ENCODE measurements around the gene ARHGAP27.
"Not testable (repeated sequence)": the region's sequence is repeated elsewhere in the genome, so short reads cannot be mapped to it uniquely, and the experiment has no call there.

Gene ARHGAP27, protein sequence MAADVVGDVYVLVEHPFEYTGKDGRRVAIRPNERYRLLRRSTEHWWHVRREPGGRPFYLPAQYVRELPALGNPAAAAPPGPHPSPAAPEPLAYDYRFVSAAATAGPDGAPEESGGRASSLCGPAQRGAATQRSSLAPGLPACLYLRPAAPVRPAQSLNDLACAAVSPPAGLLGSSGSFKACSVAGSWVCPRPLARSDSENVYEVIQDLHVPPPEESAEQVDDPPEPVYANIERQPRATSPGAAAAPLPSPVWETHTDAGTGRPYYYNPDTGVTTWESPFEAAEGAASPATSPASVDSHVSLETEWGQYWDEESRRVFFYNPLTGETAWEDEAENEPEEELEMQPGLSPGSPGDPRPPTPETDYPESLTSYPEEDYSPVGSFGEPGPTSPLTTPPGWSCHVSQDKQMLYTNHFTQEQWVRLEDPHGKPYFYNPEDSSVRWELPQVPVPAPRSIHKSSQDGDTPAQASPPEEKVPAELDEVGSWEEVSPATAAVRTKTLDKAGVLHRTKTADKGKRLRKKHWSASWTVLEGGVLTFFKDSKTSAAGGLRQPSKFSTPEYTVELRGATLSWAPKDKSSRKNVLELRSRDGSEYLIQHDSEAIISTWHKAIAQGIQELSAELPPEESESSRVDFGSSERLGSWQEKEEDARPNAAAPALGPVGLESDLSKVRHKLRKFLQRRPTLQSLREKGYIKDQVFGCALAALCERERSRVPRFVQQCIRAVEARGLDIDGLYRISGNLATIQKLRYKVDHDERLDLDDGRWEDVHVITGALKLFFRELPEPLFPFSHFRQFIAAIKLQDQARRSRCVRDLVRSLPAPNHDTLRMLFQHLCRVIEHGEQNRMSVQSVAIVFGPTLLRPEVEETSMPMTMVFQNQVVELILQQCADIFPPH
- 84.2 to 119 (median 86.3) reads per million in 3 donors for total RNA-seq

DNA sequence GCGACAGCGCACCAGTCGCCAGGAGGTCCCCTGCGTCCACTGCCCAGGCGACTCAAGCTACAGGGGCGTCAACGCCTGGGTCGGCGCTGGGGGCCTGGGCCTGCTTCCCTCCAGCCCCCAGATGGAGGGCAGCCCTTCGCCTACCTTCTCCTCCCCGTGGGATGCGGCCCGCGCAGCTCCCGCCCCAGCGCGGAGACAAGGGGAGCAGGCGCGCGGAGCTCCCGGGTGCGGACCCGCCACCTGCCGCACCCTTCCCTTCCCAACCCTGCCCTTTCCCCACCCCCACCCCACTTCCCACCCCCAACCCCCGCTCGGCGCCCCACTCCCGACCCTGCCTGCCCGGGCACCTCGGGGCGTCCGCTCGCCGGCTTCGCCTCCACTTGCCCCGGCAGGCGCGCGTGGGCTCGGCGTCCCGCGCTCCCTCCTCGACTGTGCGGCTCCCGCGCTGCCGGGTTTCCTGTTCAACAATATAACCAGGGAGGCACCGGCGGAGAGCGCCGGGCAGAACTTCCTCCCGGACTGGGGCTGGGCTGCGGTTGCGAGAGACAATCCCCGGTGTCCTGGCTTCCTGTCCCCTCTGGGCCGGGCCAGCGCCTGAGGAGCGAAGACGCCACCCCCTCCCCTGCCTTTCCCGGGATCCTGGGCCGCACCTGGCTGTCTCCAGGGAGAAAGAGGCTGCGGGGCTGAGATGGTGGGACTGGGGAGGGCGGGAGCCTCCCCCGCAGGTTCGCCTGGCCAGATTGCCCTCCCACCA is at the start of gene ARHGAP27:
TSS of gene ARHGAP27 (minus strand) at position 466 of the 754 bp plus-strand sequence. CDS start 2,591 bp downstream, outside the sequence.
- Histone ChIP-seq H3K27ac (ENCODE audit: insufficient read depth, low read length, poor library complexity, severe bottlenecking) (no peak within 1 kb of the TSS), H3K4me3 (ENCODE audit: insufficient read depth, low read depth, low read length, poor library complexity, severe bottlenecking) (peak within 1 kb of the TSS; percentile 77), H3K4me1 (ENCODE audit: control insufficient read depth, insufficient read depth, low read length, poor library complexity, severe bottlenecking) (peaks cover 21% of the 10 kb centered on the region), H3K36me3 (ENCODE audit: control insufficient read depth, insufficient read depth, low read length) (peaks cover 3% of the 10 kb centered on the region), H3K27me3 (replicated peaks; ENCODE audit: control insufficient read depth, insufficient read depth, low read length, poor library complexity, severe bottlenecking) (no peaks in the 10 kb centered on the region), H3K9me3 (ENCODE audit: control insufficient read depth, low read length) (no peaks in the 10 kb centered on the region)
- no peak for DNase-seq

GRCh38 chr17:45482317-45482716 is 49.6 kb upstream of the ARHGAP27 start:
- H3K36me3 ChIP-seq (ENCODE audit: control insufficient read depth, insufficient read depth, low read length); DNase-seq; H3K9me3 ChIP-seq (ENCODE audit: control insufficient read depth, low read length); H3K4me1 ChIP-seq (ENCODE audit: control insufficient read depth, insufficient read depth, low read length, poor library complexity, severe bottlenecking); H3K4me3 ChIP-seq (ENCODE audit: insufficient read depth, low read depth, low read length, poor library complexity, severe bottlenecking); H3K27ac ChIP-seq (ENCODE audit: insufficient read depth, low read length, poor library complexity, severe bottlenecking); H3K27me3 ChIP-seq (replicated peaks; ENCODE audit: control insufficient read depth, insufficient read depth, low read length, poor library complexity, severe bottlenecking): not testable (repeated sequence)

- not testable (repeated sequence) for H3K27ac ChIP-seq (ENCODE audit: insufficient read depth, low read length, poor library complexity, severe bottlenecking); DNase-seq; H3K9me3 ChIP-seq (ENCODE audit: control insufficient read depth, low read length); H3K36me3 ChIP-seq (ENCODE audit: control insufficient read depth, insufficient read depth, low read length); H3K4me3 ChIP-seq (ENCODE audit: insufficient read depth, low read depth, low read length, poor library complexity, severe bottlenecking); H3K27me3 ChIP-seq (replicated peaks; ENCODE audit: control insufficient read depth, insufficient read depth, low read length, poor library complexity, severe bottlenecking); H3K4me1 ChIP-seq (ENCODE audit: control insufficient read depth, insufficient read depth, low read length, poor library complexity, severe bottlenecking)
Observed at GRCh38 chr17:45475436-45475835, 42.8 kb upstream of the ARHGAP27 start.

DNA sequence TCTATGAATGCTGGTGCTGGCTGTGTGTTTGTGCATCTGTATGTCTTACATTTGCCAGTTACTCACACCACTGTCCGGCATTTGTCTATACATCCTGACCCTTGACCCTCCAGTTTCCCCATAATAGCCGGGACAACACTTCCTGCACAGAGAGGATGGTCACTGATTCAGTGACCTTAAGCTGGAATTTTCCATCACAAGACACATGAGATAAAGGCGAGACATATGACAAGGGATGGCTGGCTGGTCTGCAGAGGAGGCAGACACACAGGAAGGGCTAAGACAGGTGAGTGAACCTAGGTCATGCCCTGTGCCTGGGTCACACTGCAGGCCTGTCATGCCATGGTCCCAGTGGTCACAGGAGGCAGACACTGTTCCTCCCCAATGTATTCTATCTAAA is 39.6 kb upstream of the ARHGAP27 start:
- H3K36me3 ChIP-seq (ENCODE audit: control insufficient read depth, insufficient read depth, low read length); DNase-seq; H3K27ac ChIP-seq (ENCODE audit: insufficient read depth, low read length, poor library complexity, severe bottlenecking); H3K4me1 ChIP-seq (ENCODE audit: control insufficient read depth, insufficient read depth, low read length, poor library complexity, severe bottlenecking); H3K9me3 ChIP-seq (ENCODE audit: control insufficient read depth, low read length); H3K27me3 ChIP-seq (replicated peaks; ENCODE audit: control insufficient read depth, insufficient read depth, low read length, poor library complexity, severe bottlenecking); H3K4me3 ChIP-seq (ENCODE audit: insufficient read depth, low read depth, low read length, poor library complexity, severe bottlenecking): not testable (repeated sequence)

DNA sequence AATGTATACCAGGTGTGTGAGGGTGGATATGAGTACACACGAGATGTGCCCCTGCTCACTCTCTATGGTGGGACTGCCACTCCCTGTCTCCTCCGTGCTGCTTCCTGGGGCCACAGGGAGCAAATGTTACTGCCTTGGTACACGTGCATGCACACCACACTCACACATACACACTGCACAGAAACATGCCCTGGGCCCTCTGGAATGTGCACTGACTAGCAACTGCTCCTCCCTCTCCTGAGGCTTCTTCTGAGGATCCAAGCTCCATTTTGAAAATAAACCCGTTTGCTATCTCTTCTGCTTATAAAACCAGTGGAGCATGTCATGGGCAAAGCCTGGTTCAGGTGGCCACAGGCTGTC is 36.5 kb upstream of the ARHGAP27 start:
- not testable (repeated sequence) for H3K4me3 ChIP-seq (ENCODE audit: insufficient read depth, low read depth, low read length, poor library complexity, severe bottlenecking); H3K9me3 ChIP-seq (ENCODE audit: control insufficient read depth, low read length); H3K36me3 ChIP-seq (ENCODE audit: control insufficient read depth, insufficient read depth, low read length); DNase-seq; H3K4me1 ChIP-seq (ENCODE audit: control insufficient read depth, insufficient read depth, low read length, poor library complexity, severe bottlenecking); H3K27me3 ChIP-seq (replicated peaks; ENCODE audit: control insufficient read depth, insufficient read depth, low read length, poor library complexity, severe bottlenecking); H3K27ac ChIP-seq (ENCODE audit: insufficient read depth, low read length, poor library complexity, severe bottlenecking)

DNA sequence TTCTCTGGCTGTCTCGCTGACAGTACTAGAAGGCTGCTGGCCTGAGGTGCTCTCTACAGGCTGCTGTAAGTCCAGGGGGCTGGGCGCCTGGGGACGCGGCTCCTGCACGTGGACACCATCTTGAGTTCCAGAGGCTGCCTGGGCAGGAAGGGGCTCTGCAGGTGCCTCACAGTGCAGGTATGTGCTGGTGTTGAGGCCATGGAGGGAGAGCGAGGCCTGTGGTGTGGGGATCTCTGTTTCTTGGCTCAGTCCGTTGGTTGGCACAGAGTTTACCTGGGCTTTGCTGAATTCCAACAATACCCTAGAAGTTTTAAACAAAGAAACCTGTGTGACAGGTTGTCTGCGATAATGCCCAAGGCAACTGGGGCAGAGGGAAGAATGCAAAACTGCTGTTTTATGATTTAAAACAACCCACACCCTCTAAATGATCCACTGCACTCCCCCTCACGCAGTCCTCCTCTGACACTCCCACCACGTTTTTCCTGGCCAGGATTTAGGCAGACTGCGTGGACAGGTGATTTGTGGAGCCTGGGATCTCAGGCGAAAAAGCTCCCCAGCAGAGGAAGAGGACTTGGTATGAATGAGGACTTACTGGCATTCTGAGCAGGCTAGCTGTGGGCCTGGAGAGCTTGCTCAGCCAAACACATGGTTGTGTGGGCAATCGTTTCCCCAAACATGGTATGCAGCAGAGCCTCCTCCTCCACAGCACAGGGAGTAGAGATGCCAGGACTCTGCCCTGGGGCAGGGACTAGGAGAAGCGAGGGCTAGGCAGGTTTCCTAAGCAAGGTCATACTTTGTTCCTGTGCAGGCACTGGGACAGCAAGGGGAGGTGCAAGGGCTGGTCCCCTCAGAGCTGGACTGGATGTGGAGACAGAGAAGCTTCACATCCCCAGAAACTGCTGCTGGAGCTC is 35.9 kb upstream of the ARHGAP27 start:
- not testable (repeated sequence) for H3K27ac ChIP-seq (ENCODE audit: insufficient read depth, low read length, poor library complexity, severe bottlenecking); H3K27me3 ChIP-seq (replicated peaks; ENCODE audit: control insufficient read depth, insufficient read depth, low read length, poor library complexity, severe bottlenecking); H3K9me3 ChIP-seq (ENCODE audit: control insufficient read depth, low read length); H3K36me3 ChIP-seq (ENCODE audit: control insufficient read depth, insufficient read depth, low read length); H3K4me1 ChIP-seq (ENCODE audit: control insufficient read depth, insufficient read depth, low read length, poor library complexity, severe bottlenecking); H3K4me3 ChIP-seq (ENCODE audit: insufficient read depth, low read depth, low read length, poor library complexity, severe bottlenecking); DNase-seq

- H3K4me3 ChIP-seq (ENCODE audit: insufficient read depth, low read depth, low read length, poor library complexity, severe bottlenecking); H3K27ac ChIP-seq (ENCODE audit: insufficient read depth, low read length, poor library complexity, severe bottlenecking); H3K27me3 ChIP-seq (replicated peaks; ENCODE audit: control insufficient read depth, insufficient read depth, low read length, poor library complexity, severe bottlenecking); H3K4me1 ChIP-seq (ENCODE audit: control insufficient read depth, insufficient read depth, low read length, poor library complexity, severe bottlenecking); DNase-seq; H3K36me3 ChIP-seq (ENCODE audit: control insufficient read depth, insufficient read depth, low read length); H3K9me3 ChIP-seq (ENCODE audit: control insufficient read depth, low read length): not testable (repeated sequence)
Observed at GRCh38 chr17:45461524-45462327, 29.1 kb upstream of the ARHGAP27 start.

GRCh38 chr17:45460422-45460821 is 27.8 kb upstream of the ARHGAP27 start:
- not testable (repeated sequence) for H3K4me3 ChIP-seq (ENCODE audit: insufficient read depth, low read depth, low read length, poor library complexity, severe bottlenecking); H3K27me3 ChIP-seq (replicated peaks; ENCODE audit: control insufficient read depth, insufficient read depth, low read length, poor library complexity, severe bottlenecking); DNase-seq; H3K27ac ChIP-seq (ENCODE audit: insufficient read depth, low read length, poor library complexity, severe bottlenecking); H3K9me3 ChIP-seq (ENCODE audit: control insufficient read depth, low read length); H3K4me1 ChIP-seq (ENCODE audit: control insufficient read depth, insufficient read depth, low read length, poor library complexity, severe bottlenecking); H3K36me3 ChIP-seq (ENCODE audit: control insufficient read depth, insufficient read depth, low read length)

- H3K36me3 ChIP-seq (ENCODE audit: control insufficient read depth, insufficient read depth, low read length); H3K27ac ChIP-seq (ENCODE audit: insufficient read depth, low read length, poor library complexity, severe bottlenecking); H3K9me3 ChIP-seq (ENCODE audit: control insufficient read depth, low read length); DNase-seq; H3K4me3 ChIP-seq (ENCODE audit: insufficient read depth, low read depth, low read length, poor library complexity, severe bottlenecking); H3K27me3 ChIP-seq (replicated peaks; ENCODE audit: control insufficient read depth, insufficient read depth, low read length, poor library complexity, severe bottlenecking); H3K4me1 ChIP-seq (ENCODE audit: control insufficient read depth, insufficient read depth, low read length, poor library complexity, severe bottlenecking): not testable (repeated sequence)
Observed at GRCh38 chr17:45454341-45454740, 21.7 kb upstream of the ARHGAP27 start.
